Neural progenitor cell (in vitro differentiated cells): ENCODE results near the gene ZBED4.

Experiments used
- EZH2 ChIP-seq: fragments of 200-600 bp; sonication (generic); IDR thresholded peaks from 2 replicates; pipeline ENCODE4 v1.6.1; 2017; ENCODE audit warnings: antibody characterized with exemption, mild to moderate bottlenecking, moderate library complexity
- EZH2phosphoT487 ChIP-seq: fragments of 200-600 bp; sonication (generic); IDR thresholded peaks from 2 replicates; pipeline ENCODE4 v1.6.1; 2017; ENCODE audit warnings: antibody characterized with exemption
- TF ChIP-seq, protein P1 (sequence below): fragments of 200-600 bp; sonication (generic); IDR thresholded peaks from 2 replicates; pipeline ENCODE4 v1.5.1; 2017; ENCODE audit warnings: antibody characterized with exemption, mild to moderate bottlenecking

DNA sequence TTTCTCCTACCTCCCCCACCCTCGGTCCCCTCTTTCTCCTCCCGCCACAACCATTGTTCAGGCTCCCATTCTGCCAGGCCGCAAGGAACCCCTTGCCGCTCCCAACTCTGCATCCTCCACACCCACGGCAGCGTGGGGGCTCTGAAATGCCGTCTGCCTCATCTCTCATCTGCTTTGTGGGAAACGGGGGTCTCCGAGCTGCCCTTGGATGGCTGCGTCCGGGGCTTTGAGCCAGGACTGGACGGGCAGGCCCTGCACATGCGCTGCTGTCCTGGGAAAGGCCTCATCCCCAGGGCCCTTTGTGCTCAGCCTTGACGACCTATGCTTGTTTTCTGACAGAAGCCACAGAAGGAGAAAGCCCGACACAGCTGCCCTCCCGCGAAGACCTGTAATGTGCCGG lies 73.3 kb downstream of the ZBED4 start:
- TF ChIP-seq, protein P1, sequence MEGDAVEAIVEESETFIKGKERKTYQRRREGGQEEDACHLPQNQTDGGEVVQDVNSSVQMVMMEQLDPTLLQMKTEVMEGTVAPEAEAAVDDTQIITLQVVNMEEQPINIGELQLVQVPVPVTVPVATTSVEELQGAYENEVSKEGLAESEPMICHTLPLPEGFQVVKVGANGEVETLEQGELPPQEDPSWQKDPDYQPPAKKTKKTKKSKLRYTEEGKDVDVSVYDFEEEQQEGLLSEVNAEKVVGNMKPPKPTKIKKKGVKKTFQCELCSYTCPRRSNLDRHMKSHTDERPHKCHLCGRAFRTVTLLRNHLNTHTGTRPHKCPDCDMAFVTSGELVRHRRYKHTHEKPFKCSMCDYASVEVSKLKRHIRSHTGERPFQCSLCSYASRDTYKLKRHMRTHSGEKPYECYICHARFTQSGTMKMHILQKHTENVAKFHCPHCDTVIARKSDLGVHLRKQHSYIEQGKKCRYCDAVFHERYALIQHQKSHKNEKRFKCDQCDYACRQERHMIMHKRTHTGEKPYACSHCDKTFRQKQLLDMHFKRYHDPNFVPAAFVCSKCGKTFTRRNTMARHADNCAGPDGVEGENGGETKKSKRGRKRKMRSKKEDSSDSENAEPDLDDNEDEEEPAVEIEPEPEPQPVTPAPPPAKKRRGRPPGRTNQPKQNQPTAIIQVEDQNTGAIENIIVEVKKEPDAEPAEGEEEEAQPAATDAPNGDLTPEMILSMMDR, result no peak
- TF ChIP-seq EZH2 (no peak), EZH2phosphoT487 (no peak)
